Colonic mucosa (tissue), 4 donors: ENCODE measurements around the gene ADAP1. TPM values are rescaled to one million over a fixed set of nuclear protein-coding genes. Genes with fewer than 3 reads are reported as not detected.
"Not testable (repeated sequence)": the region's sequence is repeated elsewhere in the genome, so short reads cannot be mapped to it uniquely, and the experiment has no call there.

Experiments
- DNase-seq: peaks from one replicate; pipeline ENCODE4 v3.0.0-alpha.2; 2020
- H3K27ac ChIP-seq: fragments of 200-600 bp; one replicate; pipeline ENCODE4 v1.8.0; 2021
- H3K27me3 ChIP-seq: fragments of 200-600 bp; one replicate; pipeline ENCODE4 v1.8.0; 2021
- H3K36me3 ChIP-seq: fragments of 200-600 bp; one replicate; pipeline ENCODE4 v1.8.0; 2021
- H3K4me1 ChIP-seq: fragments of 200-600 bp; one replicate; pipeline ENCODE4 v1.8.0; 2021; ENCODE audit warnings: mild to moderate bottlenecking
- H3K4me3 ChIP-seq: fragments of 200-600 bp; one replicate; pipeline ENCODE4 v1.8.0; 2021
- H3K9ac ChIP-seq, 2 donors: one replicate each; pipeline ENCODE4 v1.7.0; 2013; ENCODE audit warnings: control low read depth in 2 of 2, low read depth in 2 of 2, low read length in 2 of 2
- H3K9me3 ChIP-seq: fragments of 200-600 bp; one replicate; pipeline ENCODE4 v1.8.0; 2021
- CTCF ChIP-seq: fragments of 200-600 bp; IDR thresholded peaks from one replicate; pipeline ENCODE4 v1.8.0; 2022; ENCODE audit warnings: antibody characterized with exemption, mild to moderate bottlenecking
- intact Hi-C: fragments of 100-400 bp; cut with DNase I; formaldehyde crosslinking; loops from one replicate; pipeline ENCODE4 v1.14.1; 2022
- total RNA-seq, 2 donors: library from RNA; stranded (reverse); fragmentation: NEBNext Ultra II Directional in 1 of 2; extraction: Animal tissue kit (Norgen Biotek cat#: 25700) in 1 of 2; gene quantifications; one replicate each; pipeline ENCODE4 v1.2.1, GENCODE V29; 2021
- donor health status: healthy.
- donor health status: DM: no; HTN: no; CAD: no.
- donor health status: DM: no; HTN: no; CAD: no.

The ADAP1 gene
- total RNA-seq, 2 donors from 2014 or later: 107 to 201 TPM

- intact Hi-C loops: loop anchor here (2.0 to 5.0 kb wide), 2 partner anchors 46 to 64 kb away; partner anchors contain the start of gene ADAP1
- not testable (repeated sequence) for H3K27me3 ChIP-seq, H3K27ac ChIP-seq, H3K36me3 ChIP-seq, H3K9ac ChIP-seq, H3K4me1 ChIP-seq, H3K9me3 ChIP-seq
- peak overlapping the region; percentile 22 for H3K4me3 ChIP-seq
- TF ChIP-seq CTCF: peak; percentile 70
- peak; percentile 72 for DNase-seq
These were observed 45.7 kb downstream of the ADAP1 start for GRCh38 chr7:908591-909357.

- Histone ChIP-seq H3K36me3 (no peaks in the 10 kb centered on the region), H3K4me3 (no peak overlapping the region), H3K27ac (no peak overlapping the region), H3K27me3 (no peaks in the 10 kb centered on the region), H3K9ac (no peak overlapping the region), H3K9me3 (no peaks in the 10 kb centered on the region), H3K4me1 (peaks cover 5% of the 10 kb centered on the region)
- intact Hi-C loops: loop anchor here (2.0 to 5.0 kb wide), 2 partner anchors 47 to 64 kb away; partner anchors contain the start of gene ADAP1
- DNase-seq: no peak
- no peak for TF ChIP-seq CTCF
These were observed 46.3 kb downstream of the ADAP1 start for GRCh38 chr7:908159-908581.

- H3K27me3 ChIP-seq: no peaks in the 10 kb centered on the region
- DNase-seq: no peak
- H3K9ac ChIP-seq: no peak overlapping the region
- intact Hi-C loops: loop anchor here (5.0 kb wide), 1 partner anchor 65 kb away; no protein-coding TSS in a partner anchor
- no peaks in the 10 kb centered on the region for H3K9me3 ChIP-seq
- no peak overlapping the region for H3K4me3 ChIP-seq
- no peaks in the 10 kb centered on the region for H3K36me3 ChIP-seq
- no peak overlapping the region for H3K27ac ChIP-seq
- no peak for TF ChIP-seq CTCF
- peaks cover 5% of the 10 kb centered on the region for H3K4me1 ChIP-seq
These were observed 47.1 kb downstream of the ADAP1 start for GRCh38 chr7:907158-907980.

- H3K9ac ChIP-seq: no peak overlapping the region
- H3K27ac ChIP-seq: no peak overlapping the region
- no peak overlapping the region for H3K4me3 ChIP-seq
- no peaks in the 10 kb centered on the region for H3K9me3 ChIP-seq
- no peaks in the 10 kb centered on the region for H3K36me3 ChIP-seq
- H3K27me3 ChIP-seq: no peaks in the 10 kb centered on the region
- TF ChIP-seq CTCF: no peak
- intact Hi-C loops: loop anchor here (5.0 kb wide), 1 partner anchor 66 kb away; no protein-coding TSS in a partner anchor
- peaks cover 5% of the 10 kb centered on the region for H3K4me1 ChIP-seq
- DNase-seq: no peak
These were observed 47.7 kb downstream of the ADAP1 start for GRCh38 chr7:906776-907157.

GRCh38 chr7:904847-905246 is 49.6 kb downstream of the ADAP1 start:
- Histone ChIP-seq H3K4me1 (peaks cover 9% of the 10 kb centered on the region), H3K27me3 (no peaks in the 10 kb centered on the region), H3K36me3 (no peaks in the 10 kb centered on the region), H3K9me3 (no peaks in the 10 kb centered on the region), H3K9ac (no peak overlapping the region), H3K27ac (no peak overlapping the region), H3K4me3 (no peak overlapping the region)
- intact Hi-C loops: loop anchor here (5.0 kb wide), 1 partner anchor 67 kb away; no protein-coding TSS in a partner anchor
- TF ChIP-seq CTCF: no peak
- DNase-seq: no peak
